Panc1 (cell line): Measurements from ENCODE around the gene METAP1. TPM values are rescaled to one million over a fixed set of nuclear protein-coding genes. Genes with fewer than 3 reads are reported as not detected.

Source experiments
- ATAC-seq: fragments of 200-7000 bp; cut with Tn5 transposase; 2 replicates; pipeline ENCODE4 v1.9.1; 2020; ENCODE audit warnings: mild to moderate bottlenecking, moderate library complexity
- BruUV-seq: library from RNA; stranded (reverse); fragments of 400-500 nt; replicated peaks from 2 replicates; lab custom pipeline; 2021; lab: Mats Ljungman, UMichigan
- CTCF ChIA-PET: fragments of 300-600 bp; sonication (Branson Sonifier 250); formaldehyde crosslinking; loops from one replicate; lab custom pipeline; 2022; ENCODE audit warnings: antibody characterized with exemption; lab: Charles Lee
- POLR2A ChIA-PET: fragments of 300-600 bp; sonication (Branson Sonifier 250); formaldehyde crosslinking; loops from one replicate; lab custom pipeline; 2022; ENCODE audit warnings: antibody characterized with exemption; lab: Charles Lee
- DNase-seq: peaks from one replicate; pipeline ENCODE4 v3.0.0-alpha.2; 2010; ENCODE audit warnings: low read depth, low spot score
- H3K27ac ChIP-seq: 2 replicates; pipeline ENCODE4 v1.5.1; 2011; ENCODE audit warnings: mild to moderate bottlenecking, low read length, inconsistent platforms
- H3K27me3 ChIP-seq: fragments of 200-500 bp; sonication (Bioruptor generic); 2 replicates; pipeline ENCODE4 v1.6.0; 2014; ENCODE audit warnings: low read length, inconsistent platforms; ENCODE audit not compliant: control insufficient read depth, insufficient read depth
- H3K36me3 ChIP-seq: fragments of 200-500 bp; sonication (Bioruptor generic); 2 replicates; pipeline ENCODE4 v1.5.1; 2014; ENCODE audit warnings: inconsistent platforms, mild to moderate bottlenecking, low read length, moderate library complexity; ENCODE audit not compliant: control insufficient read depth, insufficient read depth
- H3K4me1 ChIP-seq: 2 replicates; pipeline ENCODE4 v1.5.1; 2011; ENCODE audit warnings: inconsistent platforms, mild to moderate bottlenecking, low read length, moderate library complexity; ENCODE audit not compliant: control insufficient read depth, insufficient read depth
- H3K4me3 ChIP-seq, 2 experiments: 2 replicates each; pipeline ENCODE4 v1.5.1; 2011 to 2012; ENCODE audit warnings: low read depth in 2 of 2, low read length in 2 of 2, mild to moderate bottlenecking in 2 of 2, inconsistent platforms in 1 of 2, moderate library complexity in 1 of 2
- H3K9me3 ChIP-seq: fragments of 200-500 bp; sonication (Bioruptor generic); 2 replicates; pipeline ENCODE4 v1.5.1; 2014; ENCODE audit warnings: low read depth, mild to moderate bottlenecking, inconsistent platforms, low read length, moderate library complexity; ENCODE audit not compliant: control insufficient read depth, insufficient read depth
- POLR2AphosphoS5 ChIP-seq: IDR thresholded peaks from 2 replicates; pipeline ENCODE4 v1.6.1; 2012; ENCODE audit warnings: mild to moderate bottlenecking, low read depth, low read length, moderate library complexity
- SIN3A ChIP-seq: IDR thresholded peaks from 2 replicates; pipeline ENCODE4 v1.6.1; 2012; ENCODE audit warnings: low read depth, mild to moderate bottlenecking, low read length, moderate library complexity, borderline replicate concordance; ENCODE audit not compliant: insufficient read depth
- TCF7L2 ChIP-seq: IDR thresholded peaks from 2 replicates; pipeline ENCODE4 v1.6.1; 2011; ENCODE audit warnings: mild to moderate bottlenecking, low read depth, low read length, inconsistent platforms
- in situ Hi-C: cut with HindIII; loops from 2 replicates; pipeline ENCODE4 v1.10.0; 2016; ENCODE audit warnings: low sequenced_read_pairs, low pct_unique_long_range_greater_than_20kb
- intact Hi-C: fragments of 100-400 bp; cut with micrococcal nuclease; formaldehyde crosslinking; loops from one replicate; pipeline ENCODE4 v1.10.0; 2022; ENCODE audit not compliant: unreplicated experiment
- total RNA-seq: library from RNA; stranded (reverse); gene quantifications from one replicate; pipeline ENCODE4 v1.2.1, GENCODE V29; 2021; ENCODE audit not compliant: unreplicated experiment
- TF ChIP-seq, protein P1 (sequence below): fragments of 450-650 bp; IDR thresholded peaks from 2 replicates; pipeline ENCODE4 v1.5.1; 2017; ENCODE audit warnings: mild to moderate bottlenecking
- TF ChIP-seq, protein P2 (sequence below), 2 experiments: IDR thresholded peaks; 2 replicates each; pipeline ENCODE4 v1.6.1; 2011 to 2012; ENCODE audit warnings: low read depth in 2 of 2, control low read depth in 1 of 2, low read length in 1 of 2, mild to moderate bottlenecking in 1 of 2, moderate library complexity in 1 of 2; ENCODE audit not compliant: insufficient read depth in 1 of 2

METAP1 gene
- total RNA-seq, 1 experiment from 2014 or later: 51.9 TPM

DNA sequence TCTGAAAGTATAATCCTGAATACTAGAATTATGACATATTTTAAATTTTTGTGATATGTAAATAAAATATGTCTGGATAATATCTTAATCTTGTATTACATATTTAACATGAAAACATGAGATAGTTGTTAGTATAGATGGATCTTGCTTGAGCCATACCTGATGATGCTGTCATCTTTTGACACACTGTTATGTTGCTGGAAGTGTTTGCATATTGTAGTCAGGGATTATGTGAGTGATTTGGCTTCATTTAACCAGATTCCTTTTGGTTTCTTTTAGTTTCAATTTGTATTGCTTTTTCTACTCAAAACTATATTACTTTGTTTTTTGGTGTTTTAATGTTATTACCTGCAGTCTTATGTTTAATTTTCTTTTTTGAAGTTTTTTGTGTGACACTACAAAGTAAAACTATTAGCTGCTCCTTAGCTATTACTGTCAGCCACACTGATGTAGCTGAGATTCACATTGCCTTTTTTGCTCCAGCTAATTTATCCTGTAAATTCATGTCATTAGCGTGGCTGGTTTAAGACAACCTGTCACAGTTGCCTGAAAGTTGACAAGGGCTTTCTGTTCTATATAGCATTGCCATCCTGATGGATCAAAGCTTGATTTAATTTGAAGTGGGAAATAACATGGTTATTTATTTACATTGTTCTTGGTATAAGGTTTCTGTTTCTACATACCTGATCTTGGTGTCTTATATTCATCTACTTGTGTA is 33.7 kb downstream of the METAP1 start:
- H3K9me3 ChIP-seq: no peaks in the 10 kb centered on the region
- no peak overlapping the region for H3K27ac ChIP-seq
- ChIA-PET POLR2A (no interaction called here), CTCF (no interaction called here)
- BruUV-seq: no TSS peak
- no peak overlapping the region for H3K4me3 ChIP-seq
- TF ChIP-seq POLR2AphosphoS5: no peak
- TF ChIP-seq TCF7L2: no peak
- TF ChIP-seq, protein P1, sequence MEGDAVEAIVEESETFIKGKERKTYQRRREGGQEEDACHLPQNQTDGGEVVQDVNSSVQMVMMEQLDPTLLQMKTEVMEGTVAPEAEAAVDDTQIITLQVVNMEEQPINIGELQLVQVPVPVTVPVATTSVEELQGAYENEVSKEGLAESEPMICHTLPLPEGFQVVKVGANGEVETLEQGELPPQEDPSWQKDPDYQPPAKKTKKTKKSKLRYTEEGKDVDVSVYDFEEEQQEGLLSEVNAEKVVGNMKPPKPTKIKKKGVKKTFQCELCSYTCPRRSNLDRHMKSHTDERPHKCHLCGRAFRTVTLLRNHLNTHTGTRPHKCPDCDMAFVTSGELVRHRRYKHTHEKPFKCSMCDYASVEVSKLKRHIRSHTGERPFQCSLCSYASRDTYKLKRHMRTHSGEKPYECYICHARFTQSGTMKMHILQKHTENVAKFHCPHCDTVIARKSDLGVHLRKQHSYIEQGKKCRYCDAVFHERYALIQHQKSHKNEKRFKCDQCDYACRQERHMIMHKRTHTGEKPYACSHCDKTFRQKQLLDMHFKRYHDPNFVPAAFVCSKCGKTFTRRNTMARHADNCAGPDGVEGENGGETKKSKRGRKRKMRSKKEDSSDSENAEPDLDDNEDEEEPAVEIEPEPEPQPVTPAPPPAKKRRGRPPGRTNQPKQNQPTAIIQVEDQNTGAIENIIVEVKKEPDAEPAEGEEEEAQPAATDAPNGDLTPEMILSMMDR: no peak
- TF ChIP-seq, protein P2, sequence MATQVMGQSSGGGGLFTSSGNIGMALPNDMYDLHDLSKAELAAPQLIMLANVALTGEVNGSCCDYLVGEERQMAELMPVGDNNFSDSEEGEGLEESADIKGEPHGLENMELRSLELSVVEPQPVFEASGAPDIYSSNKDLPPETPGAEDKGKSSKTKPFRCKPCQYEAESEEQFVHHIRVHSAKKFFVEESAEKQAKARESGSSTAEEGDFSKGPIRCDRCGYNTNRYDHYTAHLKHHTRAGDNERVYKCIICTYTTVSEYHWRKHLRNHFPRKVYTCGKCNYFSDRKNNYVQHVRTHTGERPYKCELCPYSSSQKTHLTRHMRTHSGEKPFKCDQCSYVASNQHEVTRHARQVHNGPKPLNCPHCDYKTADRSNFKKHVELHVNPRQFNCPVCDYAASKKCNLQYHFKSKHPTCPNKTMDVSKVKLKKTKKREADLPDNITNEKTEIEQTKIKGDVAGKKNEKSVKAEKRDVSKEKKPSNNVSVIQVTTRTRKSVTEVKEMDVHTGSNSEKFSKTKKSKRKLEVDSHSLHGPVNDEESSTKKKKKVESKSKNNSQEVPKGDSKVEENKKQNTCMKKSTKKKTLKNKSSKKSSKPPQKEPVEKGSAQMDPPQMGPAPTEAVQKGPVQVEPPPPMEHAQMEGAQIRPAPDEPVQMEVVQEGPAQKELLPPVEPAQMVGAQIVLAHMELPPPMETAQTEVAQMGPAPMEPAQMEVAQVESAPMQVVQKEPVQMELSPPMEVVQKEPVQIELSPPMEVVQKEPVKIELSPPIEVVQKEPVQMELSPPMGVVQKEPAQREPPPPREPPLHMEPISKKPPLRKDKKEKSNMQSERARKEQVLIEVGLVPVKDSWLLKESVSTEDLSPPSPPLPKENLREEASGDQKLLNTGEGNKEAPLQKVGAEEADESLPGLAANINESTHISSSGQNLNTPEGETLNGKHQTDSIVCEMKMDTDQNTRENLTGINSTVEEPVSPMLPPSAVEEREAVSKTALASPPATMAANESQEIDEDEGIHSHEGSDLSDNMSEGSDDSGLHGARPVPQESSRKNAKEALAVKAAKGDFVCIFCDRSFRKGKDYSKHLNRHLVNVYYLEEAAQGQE (IDR thresholded peaks at IDR 0.05; ENCODE audit: insufficient read depth in 1 of 2, low read depth in 2 of 2, low read length in 1 of 2): no peak
- no peak for TF ChIP-seq SIN3A
- peaks cover 3% of the 10 kb centered on the region; the same call in 1 of the 2 replicates for H3K4me1 ChIP-seq
- DNase-seq (no peak), ATAC-seq (no peak)
- no peaks in the 10 kb centered on the region; the same call in 1 of the 2 replicates for H3K36me3 ChIP-seq
- H3K27me3 ChIP-seq: no peaks in the 10 kb centered on the region
- intact Hi-C loops: no loop called here
- in situ Hi-C loops: no loop called here

DNA sequence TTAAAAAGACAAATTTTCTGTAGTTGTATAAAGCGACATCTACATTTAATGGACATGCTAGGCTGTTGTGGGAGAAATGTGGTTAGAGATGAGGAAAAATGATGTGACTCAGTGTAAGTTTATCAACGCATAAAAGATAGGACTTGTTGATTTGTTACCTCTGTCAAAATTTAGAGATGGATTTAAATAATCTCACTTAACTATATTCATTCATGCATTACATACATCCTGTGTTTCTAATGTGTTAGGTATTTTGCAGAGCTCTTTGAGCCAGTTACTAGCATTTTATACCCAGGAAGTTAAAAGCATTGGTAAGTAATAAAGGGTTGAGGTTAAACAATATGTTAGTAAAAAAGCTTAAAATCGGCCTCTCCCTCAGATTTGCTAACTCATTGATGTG is 34.3 kb downstream of the METAP1 start:
- CTCF ChIA-PET: no interaction called here
- POLR2A ChIA-PET: no interaction called here

More for the DNA sequence above, 34.3 kb downstream of the METAP1 start:
- H3K27ac ChIP-seq: no peak overlapping the region
- no peaks in the 10 kb centered on the region; the same call in 1 of the 2 replicates for H3K36me3 ChIP-seq
- 0 out of 2 replicates have a peak, but pooled peaks cover 3% of the 10 kb centered on the region for H3K4me1 ChIP-seq
- in situ Hi-C loops: no loop called here
- no peak for ATAC-seq
- no peak overlapping the region for H3K4me3 ChIP-seq
- DNase-seq: no peak
- TF ChIP-seq, protein P2 (IDR thresholded peaks at IDR 0.05; ENCODE audit: insufficient read depth in 1 of 2, low read depth in 2 of 2, low read length in 1 of 2): no peak
- no peak for TF ChIP-seq POLR2AphosphoS5
- TF ChIP-seq, protein P1: no peak
- H3K9me3 ChIP-seq: no peaks in the 10 kb centered on the region
- H3K27me3 ChIP-seq: no peaks in the 10 kb centered on the region
- intact Hi-C loops: no loop called here
- no TSS peak for BruUV-seq
